Left renal pelvis (tissue), 4 donors: ENCODE data around the gene RADIL. TPM values are rescaled to one million over a fixed set of nuclear protein-coding genes. Genes with fewer than 3 reads are reported as not detected.

Source experiments
- DNase-seq, 4 donors: peaks; one replicate each; pipeline ENCODE4 v3.0.0-alpha.2; 2013; ENCODE audit warnings: low read depth in 4 of 4, low spot score in 3 of 4
- polyA plus RNA-seq, 4 donors: library from polyadenylated mRNA; unstranded; fragments of 120-200 nt; gene quantifications; one replicate each; pipeline ENCODE4 v1.2.1, GENCODE V29; 2013; ENCODE audit not compliant: insufficient read length in 4 of 4

RADIL gene
- polyA plus RNA-seq, 4 donors = 1.4 to 4.0 (median 2.9) TPM

GRCh38 chr7:4762121-4763055, 121.1 kb downstream of the RADIL start:
- no peak for DNase-seq

GRCh38 chr7:4760952-4761351, 122.6 kb downstream of the RADIL start:
- DNase-seq = no peak

GRCh38 chr7:4759211-4759610, 124.3 kb downstream of the RADIL start:
- DNase-seq = no peak

- no peak for DNase-seq
Observed at GRCh38 chr7:4758791-4759190, 124.7 kb downstream of the RADIL start.

- no peak for DNase-seq
Observed at GRCh38 chr7:4758111-4758510, 125.4 kb downstream of the RADIL start.

GRCh38 chr7:4755045-4755444, 128.5 kb downstream of the RADIL start:
- DNase-seq = no peak

GRCh38 chr7:4754433-4755010, 129.0 kb downstream of the RADIL start:
- no peak for DNase-seq

GRCh38 chr7:4753598-4754432, 129.7 kb downstream of the RADIL start:
- DNase-seq = no peak

- no peak for DNase-seq
Observed at GRCh38 chr7:4751398-4751947, 132.0 kb downstream of the RADIL start.

GRCh38 chr7:4749798-4750197, 133.7 kb downstream of the RADIL start:
- no peak for DNase-seq

GRCh38 chr7:4749363-4749762, 134.2 kb downstream of the RADIL start:
- no peak for DNase-seq

Other genes with a start within 250 kb of the RADIL start
- gene FOXK1, start 201.4 kb downstream of the RADIL start, polyA plus RNA-seq = 10 to 100 TPM; 12.9 to 17.4 (median 15.2) TPM
- 10 to 100 TPM; 14.1 to 32.9 (median 15.7) TPM for gene AP5Z1, start 108.1 kb downstream of the RADIL start, polyA plus RNA-seq
- gene PAPOLB, start 21.7 kb downstream of the RADIL start, polyA plus RNA-seq = under 1 TPM; 0.05 to 0.14 (median 0.11) TPM
- gene MMD2, start 75.5 kb upstream of the RADIL start, polyA plus RNA-seq = under 1 TPM; 0.06 to 0.18 (median 0.11) TPM
- 10 to 100 TPM; 14.2 to 27.9 (median 22.6) TPM for gene RBAK, start 162.1 kb upstream of the RADIL start, polyA plus RNA-seq